ENCODE results near the gene AK4.

DNA sequence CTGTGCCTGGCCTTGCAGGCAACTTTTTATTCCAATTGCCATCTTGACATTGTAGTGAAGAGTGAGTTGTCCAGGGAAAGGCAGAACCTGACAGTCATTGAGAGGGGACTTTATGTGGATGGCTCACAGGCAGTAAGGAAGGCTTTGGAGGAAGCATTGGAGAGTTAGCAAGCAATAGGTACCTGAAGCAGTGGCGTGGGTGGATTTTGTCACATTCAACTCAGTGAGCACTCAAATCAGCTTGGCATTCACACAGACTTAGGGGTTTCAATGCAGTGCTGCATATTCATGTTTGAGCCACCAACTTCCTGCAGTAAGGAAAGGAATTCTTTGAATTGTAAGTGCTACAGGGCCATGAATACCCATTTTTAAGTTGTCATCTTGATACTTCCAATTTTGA, 69.0 kb downstream of the AK4 start:
- TF ChIP-seq MAFK (IDR thresholded peaks at IDR 0.05; ENCODE audit: low read depth, low read length) = no peak
- TF ChIP-seq, protein P1, sequence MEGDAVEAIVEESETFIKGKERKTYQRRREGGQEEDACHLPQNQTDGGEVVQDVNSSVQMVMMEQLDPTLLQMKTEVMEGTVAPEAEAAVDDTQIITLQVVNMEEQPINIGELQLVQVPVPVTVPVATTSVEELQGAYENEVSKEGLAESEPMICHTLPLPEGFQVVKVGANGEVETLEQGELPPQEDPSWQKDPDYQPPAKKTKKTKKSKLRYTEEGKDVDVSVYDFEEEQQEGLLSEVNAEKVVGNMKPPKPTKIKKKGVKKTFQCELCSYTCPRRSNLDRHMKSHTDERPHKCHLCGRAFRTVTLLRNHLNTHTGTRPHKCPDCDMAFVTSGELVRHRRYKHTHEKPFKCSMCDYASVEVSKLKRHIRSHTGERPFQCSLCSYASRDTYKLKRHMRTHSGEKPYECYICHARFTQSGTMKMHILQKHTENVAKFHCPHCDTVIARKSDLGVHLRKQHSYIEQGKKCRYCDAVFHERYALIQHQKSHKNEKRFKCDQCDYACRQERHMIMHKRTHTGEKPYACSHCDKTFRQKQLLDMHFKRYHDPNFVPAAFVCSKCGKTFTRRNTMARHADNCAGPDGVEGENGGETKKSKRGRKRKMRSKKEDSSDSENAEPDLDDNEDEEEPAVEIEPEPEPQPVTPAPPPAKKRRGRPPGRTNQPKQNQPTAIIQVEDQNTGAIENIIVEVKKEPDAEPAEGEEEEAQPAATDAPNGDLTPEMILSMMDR (conservative IDR thresholded peaks at IDR 0.05; ENCODE audit: low read depth, low read length) = no peak
- TF ChIP-seq RAD21 (IDR thresholded peaks at IDR 0.05; ENCODE audit: low read length) = no peak
- TF ChIP-seq CEBPB (IDR thresholded peaks at IDR 0.05; ENCODE audit: low read depth, low read length) = no peak
- TF ChIP-seq SMC3 (IDR thresholded peaks at IDR 0.05; ENCODE audit: low read depth, low read length) = no peak
- TF ChIP-seq MXI1 (IDR thresholded peaks at IDR 0.05; ENCODE audit: borderline replicate concordance, low read depth, low read length) = no peak
- TF ChIP-seq CHD1 (IDR thresholded peaks at IDR 0.05; ENCODE audit: low read depth, low read length) = no peak
- TF ChIP-seq USF2 (IDR thresholded peaks at IDR 0.05; ENCODE audit: low read depth, low read length) = no peak
- no peak for TF ChIP-seq POLR2A (IDR thresholded peaks at IDR 0.05; ENCODE audit: low read depth, low read length)
- no peak for TF ChIP-seq RFX5 (IDR thresholded peaks at IDR 0.05; ENCODE audit: low read depth, low read length)
- TF ChIP-seq RCOR1 (IDR thresholded peaks at IDR 0.05; ENCODE audit: insufficient replicate concordance, low read length) = no peak

Data from IMR-90 (cell line).